ENCODE data around the gene HCAR3.

GRCh38 chr12:122738571-122738970, 22.0 kb upstream of the HCAR3 start:
- TF ChIP-seq, protein P1, sequence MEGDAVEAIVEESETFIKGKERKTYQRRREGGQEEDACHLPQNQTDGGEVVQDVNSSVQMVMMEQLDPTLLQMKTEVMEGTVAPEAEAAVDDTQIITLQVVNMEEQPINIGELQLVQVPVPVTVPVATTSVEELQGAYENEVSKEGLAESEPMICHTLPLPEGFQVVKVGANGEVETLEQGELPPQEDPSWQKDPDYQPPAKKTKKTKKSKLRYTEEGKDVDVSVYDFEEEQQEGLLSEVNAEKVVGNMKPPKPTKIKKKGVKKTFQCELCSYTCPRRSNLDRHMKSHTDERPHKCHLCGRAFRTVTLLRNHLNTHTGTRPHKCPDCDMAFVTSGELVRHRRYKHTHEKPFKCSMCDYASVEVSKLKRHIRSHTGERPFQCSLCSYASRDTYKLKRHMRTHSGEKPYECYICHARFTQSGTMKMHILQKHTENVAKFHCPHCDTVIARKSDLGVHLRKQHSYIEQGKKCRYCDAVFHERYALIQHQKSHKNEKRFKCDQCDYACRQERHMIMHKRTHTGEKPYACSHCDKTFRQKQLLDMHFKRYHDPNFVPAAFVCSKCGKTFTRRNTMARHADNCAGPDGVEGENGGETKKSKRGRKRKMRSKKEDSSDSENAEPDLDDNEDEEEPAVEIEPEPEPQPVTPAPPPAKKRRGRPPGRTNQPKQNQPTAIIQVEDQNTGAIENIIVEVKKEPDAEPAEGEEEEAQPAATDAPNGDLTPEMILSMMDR (IDR thresholded peaks at IDR 0.05), result no peak
- TF ChIP-seq POLR2A (IDR thresholded peaks at IDR 0.05; ENCODE audit: low read length) (no peak), EP300 (IDR thresholded peaks at IDR 0.05) (no peak), KDM5A (IDR thresholded peaks at IDR 0.05) (no peak), SMC3 (IDR thresholded peaks at IDR 0.05) (no peak), JUNB (IDR thresholded peaks at IDR 0.05) (no peak), EHF (CRISPR knock-in tag; IDR thresholded peaks at IDR 0.05) (no peak), HEYL (CRISPR knock-in tag; IDR thresholded peaks at IDR 0.05) (no peak), RNF2 (IDR thresholded peaks at IDR 0.05; ENCODE audit: borderline replicate concordance, low read depth) (no peak)
- TF ChIP-seq, protein P2, sequence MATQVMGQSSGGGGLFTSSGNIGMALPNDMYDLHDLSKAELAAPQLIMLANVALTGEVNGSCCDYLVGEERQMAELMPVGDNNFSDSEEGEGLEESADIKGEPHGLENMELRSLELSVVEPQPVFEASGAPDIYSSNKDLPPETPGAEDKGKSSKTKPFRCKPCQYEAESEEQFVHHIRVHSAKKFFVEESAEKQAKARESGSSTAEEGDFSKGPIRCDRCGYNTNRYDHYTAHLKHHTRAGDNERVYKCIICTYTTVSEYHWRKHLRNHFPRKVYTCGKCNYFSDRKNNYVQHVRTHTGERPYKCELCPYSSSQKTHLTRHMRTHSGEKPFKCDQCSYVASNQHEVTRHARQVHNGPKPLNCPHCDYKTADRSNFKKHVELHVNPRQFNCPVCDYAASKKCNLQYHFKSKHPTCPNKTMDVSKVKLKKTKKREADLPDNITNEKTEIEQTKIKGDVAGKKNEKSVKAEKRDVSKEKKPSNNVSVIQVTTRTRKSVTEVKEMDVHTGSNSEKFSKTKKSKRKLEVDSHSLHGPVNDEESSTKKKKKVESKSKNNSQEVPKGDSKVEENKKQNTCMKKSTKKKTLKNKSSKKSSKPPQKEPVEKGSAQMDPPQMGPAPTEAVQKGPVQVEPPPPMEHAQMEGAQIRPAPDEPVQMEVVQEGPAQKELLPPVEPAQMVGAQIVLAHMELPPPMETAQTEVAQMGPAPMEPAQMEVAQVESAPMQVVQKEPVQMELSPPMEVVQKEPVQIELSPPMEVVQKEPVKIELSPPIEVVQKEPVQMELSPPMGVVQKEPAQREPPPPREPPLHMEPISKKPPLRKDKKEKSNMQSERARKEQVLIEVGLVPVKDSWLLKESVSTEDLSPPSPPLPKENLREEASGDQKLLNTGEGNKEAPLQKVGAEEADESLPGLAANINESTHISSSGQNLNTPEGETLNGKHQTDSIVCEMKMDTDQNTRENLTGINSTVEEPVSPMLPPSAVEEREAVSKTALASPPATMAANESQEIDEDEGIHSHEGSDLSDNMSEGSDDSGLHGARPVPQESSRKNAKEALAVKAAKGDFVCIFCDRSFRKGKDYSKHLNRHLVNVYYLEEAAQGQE (IDR thresholded peaks at IDR 0.05), result no peak
